Stimulated activated CD4-positive, alpha-beta T cell treated with anti-CD3 and anti-CD28 coated beads, TNF-alpha, amount 100 ng/mL, for 48 hours (primary cell): Measurements from ENCODE around the gene WDR1.

Experiments used
- DNase-seq, 3 donors: peaks; one replicate each; pipeline ENCODE4 v3.0.0-alpha.2; 2020; ENCODE audit warnings: low read depth in 3 of 3

Gene WDR1

GRCh38 chr4:10114607-10115006 lies 2.0 kb downstream of the WDR1 start:
- no peak for DNase-seq

GRCh38 chr4:10114147-10114546 lies 2.5 kb downstream of the WDR1 start:
- no peak for DNase-seq

GRCh38 chr4:10113362-10114047 lies 3.1 kb downstream of the WDR1 start:
- DNase-seq: no peak

- DNase-seq: no peak
These were observed 3.8 kb downstream of the WDR1 start for GRCh38 chr4:10112658-10113284.

- DNase-seq: no peak
These were observed 5.4 kb downstream of the WDR1 start for GRCh38 chr4:10111067-10111801.

- no peak for DNase-seq
These were observed 6.5 kb downstream of the WDR1 start for GRCh38 chr4:10109995-10110670.

GRCh38 chr4:10108818-10109783 lies 7.5 kb downstream of the WDR1 start:
- no peak for DNase-seq

- DNase-seq: no peak
These were observed 8.2 kb downstream of the WDR1 start for GRCh38 chr4:10108391-10108790.

GRCh38 chr4:10107111-10108091 lies 9.2 kb downstream of the WDR1 start:
- no peak for DNase-seq

GRCh38 chr4:10106421-10107039 lies 10.1 kb downstream of the WDR1 start:
- DNase-seq: peak; percentile 65 to 75 (median 74)

GRCh38 chr4:10105920-10106319 lies 10.7 kb downstream of the WDR1 start:
- DNase-seq: no peak

GRCh38 chr4:10105421-10105820 lies 11.2 kb downstream of the WDR1 start:
- DNase-seq: no peak

GRCh38 chr4:10104991-10105276 lies 11.7 kb downstream of the WDR1 start:
- DNase-seq: no peak

GRCh38 chr4:10104211-10104990 lies 12.2 kb downstream of the WDR1 start:
- DNase-seq: no peak

GRCh38 chr4:10102474-10103332 lies 13.9 kb downstream of the WDR1 start:
- no peak for DNase-seq

- DNase-seq: no peak
These were observed 14.7 kb downstream of the WDR1 start for GRCh38 chr4:10101671-10102473.

- no peak for DNase-seq
These were observed 15.8 kb downstream of the WDR1 start for GRCh38 chr4:10100734-10101216.
